ENCODE data around the gene PTPRN2.

- TF ChIP-seq CTCF (conservative IDR thresholded peaks at IDR 0.05 in 1 of 2, IDR thresholded peaks at IDR 0.05 in 1 of 2; ENCODE audit: low read depth in 1 of 2, low read length in 2 of 2) (no peak), EZH2 (IDR thresholded peaks at IDR 0.05; ENCODE audit: low read length, missing control alignments) (no peak)
These were observed 339.7 kb downstream of the PTPRN2 start for GRCh38 chr7:158247758-158248487.

All from fibroblast of lung (primary cell).